Mucosa of rectum (tissue), 2 donors: ENCODE data around the gene IER5.

Experiments
- H3K27ac ChIP-seq, 2 donors: one replicate each; pipeline ENCODE4 v1.7.0; 2013; ENCODE audit warnings: inconsistent platforms in 2 of 2, low read depth in 2 of 2, low read length in 2 of 2
- H3K27me3 ChIP-seq, 2 donors: one replicate each; pipeline ENCODE4 v1.7.0; 2013; ENCODE audit warnings: low read length in 2 of 2; ENCODE audit not compliant: control insufficient read depth in 2 of 2, insufficient read depth in 2 of 2
- H3K36me3 ChIP-seq, 2 donors: one replicate each; pipeline ENCODE4 v1.7.0; 2013; ENCODE audit warnings: low read length in 2 of 2; ENCODE audit not compliant: control insufficient read depth in 2 of 2, insufficient read depth in 2 of 2
- H3K4me1 ChIP-seq, 2 donors: one replicate each; pipeline ENCODE4 v1.7.0; 2013; ENCODE audit warnings: low read length in 2 of 2, mild to moderate bottlenecking in 1 of 2; ENCODE audit not compliant: control insufficient read depth in 2 of 2, insufficient read depth in 2 of 2
- H3K4me3 ChIP-seq, 2 donors: one replicate each; pipeline ENCODE4 v1.7.0; 2013; ENCODE audit warnings: low read length in 2 of 2
- H3K9ac ChIP-seq, 2 donors: one replicate each; pipeline ENCODE4 v1.7.0; 2013; ENCODE audit warnings: low read length in 2 of 2, low read depth in 1 of 2, mild to moderate bottlenecking in 1 of 2
- H3K9me3 ChIP-seq, 2 donors: one replicate each; pipeline ENCODE4 v1.7.0; 2013; ENCODE audit warnings: low read length in 2 of 2; ENCODE audit not compliant: control insufficient read depth in 2 of 2
- donor health status: healthy.
- donor health status: Normal muscosa, but diverticular disease.

The IER5 gene

DNA sequence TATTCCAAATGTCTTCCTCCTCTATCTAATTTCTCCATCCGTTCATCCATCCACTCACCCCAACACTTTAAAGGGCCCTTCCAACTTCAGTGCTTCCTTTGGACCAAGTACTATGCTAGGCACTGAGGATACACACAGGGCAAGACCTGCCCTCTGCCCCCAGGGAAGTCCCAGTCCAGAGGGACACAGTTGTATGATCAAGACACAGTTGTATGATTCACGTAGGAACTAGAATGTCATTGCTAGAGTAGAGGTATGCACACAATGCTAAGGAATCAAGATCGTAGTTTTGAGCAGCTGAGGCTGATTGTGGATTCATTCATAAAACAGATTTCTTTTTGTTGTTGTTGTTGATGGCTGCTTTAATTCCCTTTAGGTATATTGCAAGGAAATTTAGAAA is 11.6 kb upstream of the IER5 start:
- Histone ChIP-seq H3K9ac (no peak overlapping the region), H3K27ac (no peak overlapping the region), H3K4me3 (no peak overlapping the region), H3K36me3 (no peaks in the 10 kb centered on the region), H3K27me3 (peaks cover 0 to 2% of the 10 kb centered on the region in 2 donors), H3K9me3 (no peaks in the 10 kb centered on the region), H3K4me1 (no peaks in the 10 kb centered on the region)

DNA sequence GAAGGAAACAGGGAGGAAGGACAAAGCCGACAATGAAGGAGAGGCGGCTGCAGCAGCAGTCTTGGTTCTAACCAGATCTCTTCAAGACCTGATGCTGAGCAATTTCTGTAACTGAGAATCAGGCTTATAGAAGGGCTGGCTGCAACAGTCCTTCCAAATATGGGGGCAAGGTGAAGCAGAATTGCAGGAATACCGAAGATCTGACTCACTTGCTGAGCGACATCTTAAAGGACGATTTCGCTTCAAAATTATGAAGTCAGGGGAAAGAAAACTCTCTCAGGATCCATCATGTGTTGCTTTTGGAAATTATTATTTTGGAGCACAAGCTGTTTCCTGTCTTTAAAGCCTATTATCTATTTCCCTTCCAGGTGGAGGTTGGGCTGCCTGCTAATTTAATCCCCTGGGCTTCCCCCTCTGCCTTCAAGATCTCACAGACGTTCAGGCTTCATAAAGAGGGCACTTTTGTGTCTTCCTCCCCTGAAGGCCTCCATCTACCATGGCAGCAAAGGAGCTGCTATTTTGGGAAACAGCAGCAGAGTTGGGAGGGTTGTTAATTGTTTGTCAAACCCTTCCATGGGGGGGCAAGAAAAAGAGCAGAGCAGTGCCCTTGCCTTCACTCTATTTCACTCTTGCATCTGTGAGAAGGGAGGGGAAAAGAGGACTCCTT is 10.8 kb upstream of the IER5 start:
- H3K27ac ChIP-seq, result no peak overlapping the region

GRCh38 chr1:181079382-181079781 is 9.1 kb upstream of the IER5 start:
- no peaks in the 10 kb centered on the region for H3K36me3 ChIP-seq
- no peak overlapping the region for H3K4me3 ChIP-seq
- H3K27me3 ChIP-seq, result peaks cover 0 to 2% of the 10 kb centered on the region in 2 donors
- H3K9me3 ChIP-seq, result no peaks in the 10 kb centered on the region
- H3K9ac ChIP-seq, result no peak overlapping the region
- no peak overlapping the region for H3K27ac ChIP-seq
- no peaks in the 10 kb centered on the region for H3K4me1 ChIP-seq

More for the DNA sequence above, 10.8 kb upstream of the IER5 start:
- Histone ChIP-seq H3K9me3 (no peaks in the 10 kb centered on the region), H3K27me3 (peaks cover 0 to 2% of the 10 kb centered on the region in 2 donors), H3K36me3 (no peaks in the 10 kb centered on the region), H3K4me3 (no peak overlapping the region), H3K9ac (no peak overlapping the region), H3K4me1 (no peaks in the 10 kb centered on the region)

- Histone ChIP-seq H3K36me3 (no peaks in the 10 kb centered on the region), H3K9me3 (no peaks in the 10 kb centered on the region), H3K4me3 (no peak overlapping the region), H3K9ac (no peak overlapping the region), H3K4me1 (no peaks in the 10 kb centered on the region), H3K27me3 (peaks cover 0 to 2% of the 10 kb centered on the region in 2 donors), H3K27ac (no peak overlapping the region)
Observed at GRCh38 chr1:181079920-181080319, 8.6 kb upstream of the IER5 start.

GRCh38 chr1:181080556-181080955 is 7.9 kb upstream of the IER5 start:
- Histone ChIP-seq H3K4me1 (no peaks in the 10 kb centered on the region), H3K27ac (no peak overlapping the region), H3K9ac (no peak overlapping the region), H3K36me3 (no peaks in the 10 kb centered on the region), H3K9me3 (no peaks in the 10 kb centered on the region), H3K4me3 (no peak overlapping the region), H3K27me3 (peaks cover 0 to 2% of the 10 kb centered on the region in 2 donors)

- H3K27me3 ChIP-seq, result peaks cover 0 to 2% of the 10 kb centered on the region in 2 donors
- no peaks in the 10 kb centered on the region for H3K4me1 ChIP-seq
- no peak overlapping the region for H3K4me3 ChIP-seq
- no peaks in the 10 kb centered on the region for H3K9me3 ChIP-seq
- no peaks in the 10 kb centered on the region for H3K36me3 ChIP-seq
- H3K27ac ChIP-seq, result no peak overlapping the region
- no peak overlapping the region for H3K9ac ChIP-seq
Observed at GRCh38 chr1:181081395-181081794, 7.1 kb upstream of the IER5 start.

DNA sequence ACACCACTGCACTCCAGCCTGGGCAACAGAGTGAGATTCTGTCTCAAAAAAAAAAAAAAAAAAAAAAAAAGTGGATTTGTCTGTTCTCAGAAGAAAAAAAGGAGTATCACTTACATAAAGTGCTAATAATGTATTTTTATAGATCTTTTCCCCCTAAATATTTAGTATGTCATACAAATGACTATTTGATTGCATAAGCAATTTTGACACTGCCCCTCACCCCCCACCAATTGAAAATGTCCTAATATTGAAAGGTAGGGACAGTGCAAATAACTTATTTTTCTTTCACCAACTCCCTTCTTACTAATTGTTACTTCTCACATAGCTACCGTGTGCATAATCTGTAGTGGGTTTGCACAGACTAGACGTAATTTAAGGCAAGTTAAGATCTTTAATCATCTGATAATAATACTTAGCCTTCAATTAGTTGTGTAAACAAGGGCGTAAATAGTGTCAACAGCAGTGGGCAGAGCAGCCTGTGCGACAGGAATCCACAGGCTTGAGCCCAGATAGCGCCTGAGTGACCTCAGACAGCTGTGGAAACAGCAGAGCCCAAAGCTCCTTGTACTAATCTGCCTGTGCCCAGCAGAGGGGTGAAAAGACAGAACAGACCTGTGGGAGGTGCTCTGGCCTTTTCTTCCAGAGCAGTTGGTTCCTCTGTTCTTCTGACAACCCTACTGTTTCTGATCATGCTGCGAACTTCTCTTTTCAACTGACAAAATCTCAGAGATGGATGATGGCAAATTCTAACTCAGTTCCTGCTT is 4.5 kb upstream of the IER5 start:
- H3K27me3 ChIP-seq, result peaks cover 0 to 2% of the 10 kb centered on the region in 2 donors
- H3K36me3 ChIP-seq, result no peaks in the 10 kb centered on the region
- H3K9ac ChIP-seq, result no peak overlapping the region
- H3K27ac ChIP-seq, result no peak overlapping the region
- no peaks in the 10 kb centered on the region for H3K9me3 ChIP-seq
- no peak overlapping the region for H3K4me3 ChIP-seq
- peaks cover 3 to 4% of the 10 kb centered on the region in 2 donors for H3K4me1 ChIP-seq

DNA sequence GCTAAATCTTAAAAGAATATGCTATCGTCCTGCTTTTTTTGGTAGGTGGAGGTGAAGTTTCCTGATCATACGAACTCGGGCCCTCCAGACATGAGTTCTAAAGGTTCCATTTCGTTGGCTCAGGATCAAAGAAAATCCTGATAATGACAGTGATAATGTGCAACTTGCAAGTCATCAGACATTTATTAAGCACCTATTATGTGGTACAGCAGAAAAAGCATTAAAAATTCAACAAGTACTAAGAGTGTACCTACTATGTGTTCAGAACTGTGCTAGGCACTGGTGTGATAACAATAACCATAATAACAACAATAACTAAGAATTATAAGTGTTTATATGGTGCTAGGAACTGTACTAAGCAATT is 3.9 kb upstream of the IER5 start:
- no peaks in the 10 kb centered on the region for H3K36me3 ChIP-seq
- no peaks in the 10 kb centered on the region for H3K27me3 ChIP-seq
- H3K9me3 ChIP-seq, result no peaks in the 10 kb centered on the region
- peaks cover 3 to 4% of the 10 kb centered on the region in 2 donors for H3K4me1 ChIP-seq
- no peak overlapping the region for H3K4me3 ChIP-seq
- H3K9ac ChIP-seq, result no peak overlapping the region
- no peak overlapping the region for H3K27ac ChIP-seq

- no peaks in the 10 kb centered on the region for H3K27me3 ChIP-seq
- H3K9me3 ChIP-seq, result no peaks in the 10 kb centered on the region
- H3K27ac ChIP-seq, result no peak overlapping the region
- H3K4me1 ChIP-seq, result peaks cover 6 to 8% of the 10 kb centered on the region in 2 donors
- no peak overlapping the region for H3K9ac ChIP-seq
- no peak overlapping the region for H3K4me3 ChIP-seq
- H3K36me3 ChIP-seq, result peaks cover 0 to 2% of the 10 kb centered on the region in 2 donors
Observed at GRCh38 chr1:181086091-181086490, 2.4 kb upstream of the IER5 start.

DNA sequence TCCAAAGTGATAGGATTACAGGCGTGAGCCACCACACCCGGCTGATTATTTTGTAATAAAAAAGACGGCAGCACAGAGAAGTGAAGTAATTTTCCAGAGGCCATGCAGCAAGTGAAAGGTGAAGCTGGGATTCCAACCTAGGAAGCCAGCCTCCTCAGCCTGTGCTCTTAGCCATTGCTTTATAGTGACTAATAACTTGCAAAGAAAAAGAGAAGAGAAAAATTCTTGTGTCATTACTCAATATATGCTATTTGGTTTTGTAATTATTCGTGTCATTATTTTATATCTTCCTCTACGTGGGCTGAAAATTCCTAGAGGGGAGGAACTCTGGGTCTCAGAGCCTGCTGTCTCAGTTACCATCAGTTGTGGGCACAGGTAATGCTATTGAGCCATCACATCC is 1.6 kb upstream of the IER5 start:
- Histone ChIP-seq H3K9me3 (no peaks in the 10 kb centered on the region), H3K27ac (no peak overlapping the region), H3K27me3 (no peaks in the 10 kb centered on the region), H3K9ac (no peak overlapping the region), H3K4me1 (peaks cover 6 to 16% of the 10 kb centered on the region in 2 donors), H3K36me3 (peaks cover 0 to 2% of the 10 kb centered on the region in 2 donors), H3K4me3 (no peak overlapping the region)
